Measurements from ENCODE around the gene UMAD1. TPM values are rescaled to one million over a fixed set of nuclear protein-coding genes. Genes with fewer than 3 reads are reported as not detected.
A peak's percentile ranks its signal among the peaks of the same experiment; 100 is the strongest.

UMAD1 gene
- polyA plus RNA-seq, 3 donors from 2014 or later, result 16.9 to 21.8 (median 17.2) TPM

GRCh38 chr7:7750571-7751242, 110.2 kb downstream of the UMAD1 start:
- DNase-seq, result no peak
- H3K27me3 Mint-ChIP-seq (ENCODE audit: low read depth in 3 of 3), result peaks cover 0 to 3% (median 0%) of the 10 kb centered on the region in 3 donors
- H3K4me1 Mint-ChIP-seq, result peaks cover under 1 to 8% of the 10 kb centered on the region in 2 donors
- H3K27ac Mint-ChIP-seq, result no peak overlapping the region
- H3K9me3 Mint-ChIP-seq, result no peaks in the 10 kb centered on the region
- no peak overlapping the region for H3K4me3 Mint-ChIP-seq
- H3K36me3 Mint-ChIP-seq, result peaks cover 0 to 4% (median 0%) of the 10 kb centered on the region in 3 donors

- no peak for DNase-seq
- no peak overlapping the region for H3K4me3 Mint-ChIP-seq
- peaks cover 0 to 4% (median 0%) of the 10 kb centered on the region in 3 donors for H3K36me3 Mint-ChIP-seq
- no peak overlapping the region for H3K27ac Mint-ChIP-seq
- H3K4me1 Mint-ChIP-seq, result peaks cover 8 to 15% of the 10 kb centered on the region in 2 donors
- no peaks in the 10 kb centered on the region for H3K9me3 Mint-ChIP-seq
- H3K27me3 Mint-ChIP-seq (ENCODE audit: low read depth in 3 of 3), result peaks cover 0 to 3% (median 0%) of the 10 kb centered on the region in 3 donors
Measured at GRCh38 chr7:7751243-7752092, 110.9 kb downstream of the UMAD1 start.

- H3K27ac Mint-ChIP-seq, result peak overlapping the region in 2 of 6 donors; percentile 47 to 87
- peaks cover 22 to 27% of the 10 kb centered on the region in 2 donors for H3K4me1 Mint-ChIP-seq
- H3K9me3 Mint-ChIP-seq, result no peaks in the 10 kb centered on the region
- H3K4me3 Mint-ChIP-seq, result peak overlapping the region in 1 of 5 donors; percentile 4
- peaks cover 0 to 4% (median 0%) of the 10 kb centered on the region in 3 donors for H3K36me3 Mint-ChIP-seq
- no peak for DNase-seq
- peaks cover 0 to 3% (median 2%) of the 10 kb centered on the region in 3 donors for H3K27me3 Mint-ChIP-seq (ENCODE audit: low read depth in 3 of 3)
Measured at GRCh38 chr7:7756577-7756976, 116.0 kb downstream of the UMAD1 start.

GRCh38 chr7:7757576-7757975, 117.0 kb downstream of the UMAD1 start:
- no peak for DNase-seq
- Mint-ChIP-seq H3K27ac (no peak overlapping the region), H3K4me3 (no peak overlapping the region), H3K36me3 (peaks cover 0 to 4% (median 0%) of the 10 kb centered on the region in 3 donors), H3K9me3 (no peaks in the 10 kb centered on the region), H3K27me3 (ENCODE audit: low read depth in 3 of 3) (peaks cover 0 to 3% (median 2%) of the 10 kb centered on the region in 3 donors), H3K4me1 (peaks cover 32 to 37% of the 10 kb centered on the region in 2 donors)

- H3K9me3 Mint-ChIP-seq, result no peaks in the 10 kb centered on the region
- H3K4me1 Mint-ChIP-seq, result peaks cover 45 to 56% of the 10 kb centered on the region in 2 donors
- peak overlapping the region; percentile 90 to 99 (median 96) for H3K27ac Mint-ChIP-seq
- peaks cover 0 to 2% (median 0%) of the 10 kb centered on the region in 3 donors for H3K27me3 Mint-ChIP-seq (ENCODE audit: low read depth in 3 of 3)
- peak overlapping the region; percentile 92 to 97 (median 94) for H3K4me3 Mint-ChIP-seq
- no peaks in the 10 kb centered on the region for H3K36me3 Mint-ChIP-seq
- DNase-seq, result peak; percentile 22 to 54 (median 41)
Measured at GRCh38 chr7:7761340-7761973, 120.9 kb downstream of the UMAD1 start.

- Mint-ChIP-seq H3K27ac (peak overlapping the region; percentile 90 to 99 (median 96)), H3K27me3 (ENCODE audit: low read depth in 3 of 3) (peaks cover 0 to 2% (median 0%) of the 10 kb centered on the region in 3 donors), H3K36me3 (no peaks in the 10 kb centered on the region), H3K9me3 (no peaks in the 10 kb centered on the region), H3K4me3 (peak overlapping the region; percentile 92 to 97 (median 94)), H3K4me1 (peaks cover 40 to 52% of the 10 kb centered on the region in 2 donors)
- DNase-seq, result peak; percentile 61 to 64 (median 62)
Measured at GRCh38 chr7:7761974-7762779, 121.6 kb downstream of the UMAD1 start.

GRCh38 chr7:7764520-7765396, 124.2 kb downstream of the UMAD1 start:
- no peaks in the 10 kb centered on the region for H3K36me3 Mint-ChIP-seq
- H3K9me3 Mint-ChIP-seq, result no peaks in the 10 kb centered on the region
- peaks cover 0 to 2% (median 0%) of the 10 kb centered on the region in 3 donors for H3K27me3 Mint-ChIP-seq (ENCODE audit: low read depth in 3 of 3)
- H3K4me1 Mint-ChIP-seq, result peaks cover 40 to 52% of the 10 kb centered on the region in 2 donors
- H3K4me3 Mint-ChIP-seq, result no peak overlapping the region
- peak overlapping the region; percentile 50 to 87 (median 78) for H3K27ac Mint-ChIP-seq
- no peak for DNase-seq

GRCh38 chr7:7765422-7765821, 124.9 kb downstream of the UMAD1 start:
- H3K27ac Mint-ChIP-seq, result peak overlapping the region in 1 of 6 donors; percentile 58
- no peak for DNase-seq
- H3K27me3 Mint-ChIP-seq (ENCODE audit: low read depth in 3 of 3), result peaks cover 0 to 2% (median 0%) of the 10 kb centered on the region in 3 donors
- peaks cover 2 to 6% (median 3%) of the 10 kb centered on the region in 3 donors for H3K36me3 Mint-ChIP-seq
- H3K9me3 Mint-ChIP-seq, result no peaks in the 10 kb centered on the region
- peaks cover 39 to 49% of the 10 kb centered on the region in 2 donors for H3K4me1 Mint-ChIP-seq
- no peak overlapping the region for H3K4me3 Mint-ChIP-seq

GRCh38 chr7:7766671-7767070, 126.1 kb downstream of the UMAD1 start:
- Mint-ChIP-seq H3K4me1 (peaks cover 30 to 37% of the 10 kb centered on the region in 2 donors), H3K27me3 (ENCODE audit: low read depth in 3 of 3) (no peaks in the 10 kb centered on the region), H3K4me3 (no peak overlapping the region), H3K27ac (no peak overlapping the region), H3K36me3 (peaks cover 2 to 9% (median 6%) of the 10 kb centered on the region in 3 donors), H3K9me3 (no peaks in the 10 kb centered on the region)
- no peak for DNase-seq

- no peak overlapping the region for H3K27ac Mint-ChIP-seq
- peaks cover 12 to 13% of the 10 kb centered on the region in 2 donors for H3K4me1 Mint-ChIP-seq
- H3K36me3 Mint-ChIP-seq, result peaks cover 2 to 14% (median 6%) of the 10 kb centered on the region in 3 donors
- H3K27me3 Mint-ChIP-seq (ENCODE audit: low read depth in 3 of 3), result no peaks in the 10 kb centered on the region
- DNase-seq, result no peak
- H3K4me3 Mint-ChIP-seq, result no peak overlapping the region
- no peaks in the 10 kb centered on the region for H3K9me3 Mint-ChIP-seq
Measured at GRCh38 chr7:7768977-7769709, 128.6 kb downstream of the UMAD1 start.

- Mint-ChIP-seq H3K36me3 (peaks cover 2 to 18% (median 6%) of the 10 kb centered on the region in 3 donors), H3K4me3 (no peak overlapping the region), H3K9me3 (no peaks in the 10 kb centered on the region), H3K27me3 (ENCODE audit: low read depth in 3 of 3) (no peaks in the 10 kb centered on the region), H3K27ac (no peak overlapping the region), H3K4me1 (peaks cover 4 to 5% of the 10 kb centered on the region in 2 donors)
- DNase-seq, result no peak
Measured at GRCh38 chr7:7769710-7770627, 129.4 kb downstream of the UMAD1 start.
